MCF 10A (cell line): ENCODE measurements around the gene TRMT61A. TPM values are rescaled to one million over a fixed set of nuclear protein-coding genes. Genes with fewer than 3 reads are reported as not detected.

Source experiments
- BruUV-seq: library from RNA; stranded (reverse); fragments of 400-500 nt; replicated peaks from 2 replicates; lab custom pipeline; 2021; lab: Mats Ljungman, UMichigan
- CTCF ChIA-PET: fragments of 300-600 bp; sonication (Branson Sonifier 250); formaldehyde crosslinking; extraction: SDS; loops from one replicate; lab custom pipeline; 2021; ENCODE audit warnings: antibody characterized with exemption, inconsistent platforms; lab: Yijun Ruan, JAX
- POLR2A ChIA-PET: fragments of 300-600, 350-650 bp; sonication (Branson Sonifier 250); formaldehyde crosslinking; extraction: SDS; loops from one replicate; lab custom pipeline; 2020; ENCODE audit warnings: antibody characterized with exemption, inconsistent platforms; lab: Yijun Ruan, JAX
- DNase-seq: peaks from one replicate; pipeline ENCODE4 v3.0.0-alpha.2; 2018; ENCODE audit not compliant: unreplicated experiment
- H3K27ac Mint-ChIP-seq: one replicate; pipeline ENCODE4 v1.8.0; 2022; ENCODE audit warnings: mild to moderate bottlenecking, low read depth, mixed read lengths; ENCODE audit not compliant: unreplicated experiment
- H3K27me3 Mint-ChIP-seq: one replicate; pipeline ENCODE4 v1.8.0; 2022; ENCODE audit warnings: mixed read lengths; ENCODE audit not compliant: insufficient read depth, unreplicated experiment
- H3K36me3 Mint-ChIP-seq: one replicate; pipeline ENCODE4 v1.8.0; 2022; ENCODE audit warnings: mild to moderate bottlenecking, moderate library complexity, mixed read lengths; ENCODE audit not compliant: insufficient read depth, unreplicated experiment
- H3K4me1 Mint-ChIP-seq: one replicate; pipeline ENCODE4 v1.8.0; 2022; ENCODE audit warnings: mixed read lengths; ENCODE audit not compliant: insufficient read depth, unreplicated experiment
- H3K4me3 Mint-ChIP-seq: one replicate; pipeline ENCODE4 v1.8.0; 2022; ENCODE audit warnings: mild to moderate bottlenecking, moderate library complexity, mixed read lengths; ENCODE audit not compliant: unreplicated experiment
- H3K9me3 Mint-ChIP-seq: one replicate; pipeline ENCODE4 v1.8.0; 2022; ENCODE audit warnings: mixed read lengths; ENCODE audit not compliant: unreplicated experiment
- intact Hi-C: fragments of 100-400 bp; cut with micrococcal nuclease; formaldehyde crosslinking; loops from 2 replicates; pipeline ENCODE4 v1.14.1; 2022
- total RNA-seq: library from RNA; stranded (reverse); gene quantifications from 2 replicates; pipeline ENCODE4 v1.2.3, GENCODE V29; 2022
- TF ChIP-seq, protein P1 (sequence below): fragments of 200-600 bp; IDR thresholded peaks from one replicate; pipeline ENCODE4 v1.8.0; 2022; ENCODE audit warnings: antibody characterized with exemption, mild to moderate bottlenecking; ENCODE audit not compliant: unreplicated experiment

The TRMT61A gene
- total RNA-seq, 1 experiment from 2014 or later, result 15.8 TPM

- Mint-ChIP-seq H3K4me3 (peak within 1 kb of the TSS; percentile 93), H3K27ac (peak within 1 kb of the TSS; percentile 85), H3K27me3 (no peaks in the 10 kb centered on the region), H3K36me3 (peaks cover 37% of the 10 kb centered on the region), H3K9me3 (no peaks in the 10 kb centered on the region), H3K4me1 (peaks cover 19% of the 10 kb centered on the region)
- no TSS peak for BruUV-seq
- CTCF ChIA-PET, result interaction anchor here (0.6 to 2.0 kb wide), 4 partner anchors 10 to 550 kb away, joined by 3 to 10 read pairs (median 5); no protein-coding TSS in a partner anchor
- POLR2A ChIA-PET, result interaction anchor here (0.8 to 5.2 kb wide), 20 partner anchors 9 to 358 kb away, joined by 3 to 65 read pairs (median 5); partner anchors contain the start of genes EIF5, KLC1, TRMT61A and XRCC3
- intact Hi-C loops, result no loop called here
- TF ChIP-seq, protein P1, sequence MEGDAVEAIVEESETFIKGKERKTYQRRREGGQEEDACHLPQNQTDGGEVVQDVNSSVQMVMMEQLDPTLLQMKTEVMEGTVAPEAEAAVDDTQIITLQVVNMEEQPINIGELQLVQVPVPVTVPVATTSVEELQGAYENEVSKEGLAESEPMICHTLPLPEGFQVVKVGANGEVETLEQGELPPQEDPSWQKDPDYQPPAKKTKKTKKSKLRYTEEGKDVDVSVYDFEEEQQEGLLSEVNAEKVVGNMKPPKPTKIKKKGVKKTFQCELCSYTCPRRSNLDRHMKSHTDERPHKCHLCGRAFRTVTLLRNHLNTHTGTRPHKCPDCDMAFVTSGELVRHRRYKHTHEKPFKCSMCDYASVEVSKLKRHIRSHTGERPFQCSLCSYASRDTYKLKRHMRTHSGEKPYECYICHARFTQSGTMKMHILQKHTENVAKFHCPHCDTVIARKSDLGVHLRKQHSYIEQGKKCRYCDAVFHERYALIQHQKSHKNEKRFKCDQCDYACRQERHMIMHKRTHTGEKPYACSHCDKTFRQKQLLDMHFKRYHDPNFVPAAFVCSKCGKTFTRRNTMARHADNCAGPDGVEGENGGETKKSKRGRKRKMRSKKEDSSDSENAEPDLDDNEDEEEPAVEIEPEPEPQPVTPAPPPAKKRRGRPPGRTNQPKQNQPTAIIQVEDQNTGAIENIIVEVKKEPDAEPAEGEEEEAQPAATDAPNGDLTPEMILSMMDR, result no peak
- peak; percentile 74 for DNase-seq
These were observed 33.6 kb downstream of the TRMT61A start, which contains the start of the genes BAG5 and COA8 for GRCh38 chr14:103562429-103563225. Gene BAG5 (minus strand): TSS chr14:103562657. CDS start chr14:103561164, 1,493 bp downstream. Gene COA8 (plus strand): TSS chr14:103562960. CDS start chr14:103563002, 42 bp downstream.

- TF ChIP-seq, protein P1, result no peak
- Mint-ChIP-seq H3K27me3 (no peaks in the 10 kb centered on the region), H3K4me1 (peaks cover 19% of the 10 kb centered on the region), H3K9me3 (no peaks in the 10 kb centered on the region), H3K27ac (peak overlapping the region; percentile 85), H3K4me3 (peak overlapping the region; percentile 93), H3K36me3 (peaks cover 36% of the 10 kb centered on the region)
- no peak for DNase-seq
- intact Hi-C loops, result no loop called here
- POLR2A ChIA-PET, result interaction anchor here (0.7 to 5.2 kb wide), 12 partner anchors 8 to 358 kb away, joined by 3 to 65 read pairs (median 6); partner anchors contain the start of genes KLC1 and TRMT61A
- TSS peak; percentile 71 for BruUV-seq
- CTCF ChIA-PET, result interaction anchor here (0.7 to 1.5 kb wide), 2 partner anchors 10 to 13 kb away, joined by 3 to 4 read pairs; no protein-coding TSS in a partner anchor
These were observed 34.2 kb downstream of the TRMT61A start for GRCh38 chr14:103563226-103563620.

DNA sequence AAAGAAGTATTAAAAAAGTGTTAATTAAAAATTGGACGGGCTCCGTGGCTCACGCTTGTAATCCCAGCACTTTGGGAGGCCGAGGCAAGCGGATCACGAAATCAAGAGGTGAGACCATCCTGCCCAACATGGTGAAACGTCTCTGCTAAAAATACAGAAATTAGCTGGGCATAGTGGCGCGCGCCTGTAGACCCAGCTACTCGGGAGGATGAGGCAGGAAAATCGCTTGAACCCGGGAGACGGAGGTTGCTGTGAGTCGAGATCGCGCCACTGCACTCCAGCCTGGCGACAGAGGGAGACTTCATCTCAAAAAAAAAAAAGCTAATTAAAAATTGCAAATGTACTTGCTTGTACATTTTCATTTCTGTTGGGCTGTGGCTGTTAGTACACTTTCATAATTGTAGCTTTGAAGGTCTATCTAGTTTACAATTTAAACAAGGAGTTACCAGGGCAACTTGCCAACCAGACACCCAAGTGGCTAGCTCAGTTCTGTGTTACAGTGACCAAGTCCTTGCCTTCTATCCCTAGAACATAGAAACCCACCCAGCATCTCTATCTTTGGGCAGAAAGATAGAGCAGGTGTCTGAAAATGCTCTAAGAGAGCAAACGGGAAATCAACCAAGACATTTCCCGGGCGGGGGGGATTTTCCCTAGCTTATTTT is 35.0 kb downstream of the TRMT61A start:
- Mint-ChIP-seq H3K27me3 (no peaks in the 10 kb centered on the region), H3K27ac (peak overlapping the region; percentile 85), H3K4me3 (peak overlapping the region; percentile 93), H3K36me3 (peaks cover 29% of the 10 kb centered on the region), H3K4me1 (peaks cover 19% of the 10 kb centered on the region), H3K9me3 (no peaks in the 10 kb centered on the region)
- BruUV-seq, result no TSS peak
- TF ChIP-seq, protein P1, result no peak
- ChIA-PET CTCF (interaction anchor here (0.6 to 2.0 kb wide), 6 partner anchors 9 to 68 kb away, joined by 3 to 6 read pairs (median 4); no protein-coding TSS in a partner anchor), POLR2A (interaction anchor here (0.6 to 5.2 kb wide), 11 partner anchors 8 to 318 kb away, joined by 3 to 65 read pairs (median 6); partner anchors contain the start of genes EIF5, KLC1 and TRMT61A)
- intact Hi-C loops, result no loop called here
- DNase-seq, result no peak
